SKM-1 treated with dmso at 0.1 percent for 144 hours (cell line): ENCODE results near the gene HMX1.

Experiments used
- DNase-seq: peaks from one replicate; lab custom pipeline; 2025; ENCODE audit not compliant: unreplicated experiment; lab: John Stamatoyannopoulos, UW

Gene HMX1

GRCh38 chr4:8910100-8910821, 38.6 kb upstream of the HMX1 start:
- DNase-seq, result no peak

GRCh38 chr4:8909548-8909947, 37.9 kb upstream of the HMX1 start:
- DNase-seq, result no peak

- DNase-seq, result no peak
These were observed 36.7 kb upstream of the HMX1 start for GRCh38 chr4:8908206-8908893.

GRCh38 chr4:8907596-8908205, 36.1 kb upstream of the HMX1 start:
- DNase-seq, result no peak

GRCh38 chr4:8906991-8907595, 35.5 kb upstream of the HMX1 start:
- no peak for DNase-seq

- DNase-seq, result no peak
These were observed 35.0 kb upstream of the HMX1 start for GRCh38 chr4:8906668-8906970.

- DNase-seq, result no peak
These were observed 34.4 kb upstream of the HMX1 start for GRCh38 chr4:8905773-8906667.

GRCh38 chr4:8905226-8905772, 33.7 kb upstream of the HMX1 start:
- no peak for DNase-seq

- DNase-seq, result no peak
These were observed 33.0 kb upstream of the HMX1 start for GRCh38 chr4:8904666-8905065.

- DNase-seq, result no peak
These were observed 32.4 kb upstream of the HMX1 start for GRCh38 chr4:8904041-8904501.

GRCh38 chr4:8901335-8901734, 29.7 kb upstream of the HMX1 start:
- DNase-seq, result no peak

GRCh38 chr4:8900588-8900987, 28.9 kb upstream of the HMX1 start:
- DNase-seq, result no peak

GRCh38 chr4:8898419-8898818, 26.8 kb upstream of the HMX1 start:
- DNase-seq, result no peak

- no peak for DNase-seq
These were observed 25.9 kb upstream of the HMX1 start for GRCh38 chr4:8897251-8898167.

GRCh38 chr4:8896506-8896905, 24.9 kb upstream of the HMX1 start:
- DNase-seq, result no peak

- DNase-seq, result no peak
These were observed 24.4 kb upstream of the HMX1 start for GRCh38 chr4:8896071-8896470.

- no peak for DNase-seq
These were observed 23.7 kb upstream of the HMX1 start for GRCh38 chr4:8895295-8895694.

GRCh38 chr4:8894424-8894816, 22.8 kb upstream of the HMX1 start:
- no peak for DNase-seq

GRCh38 chr4:8893624-8894423, 22.2 kb upstream of the HMX1 start:
- DNase-seq, result no peak
